ENCODE measurements around the gene FBN3.
"Not testable (repeated sequence)": the region's sequence is repeated elsewhere in the genome, so short reads cannot be mapped to it uniquely, and the experiment has no call there.

Gene FBN3

GRCh38 chr19:8108560-8109445 lies 40.6 kb downstream of the FBN3 start:
- CTCF ChIA-PET: no interaction called here
- no peak for DNase-seq (ENCODE audit: low read depth, low spot score)
- H3K4me3 ChIP-seq (ENCODE audit: low read depth, low read length): no peak overlapping the region
- POLR2A ChIA-PET: no interaction called here
- TF ChIP-seq, protein P1, sequence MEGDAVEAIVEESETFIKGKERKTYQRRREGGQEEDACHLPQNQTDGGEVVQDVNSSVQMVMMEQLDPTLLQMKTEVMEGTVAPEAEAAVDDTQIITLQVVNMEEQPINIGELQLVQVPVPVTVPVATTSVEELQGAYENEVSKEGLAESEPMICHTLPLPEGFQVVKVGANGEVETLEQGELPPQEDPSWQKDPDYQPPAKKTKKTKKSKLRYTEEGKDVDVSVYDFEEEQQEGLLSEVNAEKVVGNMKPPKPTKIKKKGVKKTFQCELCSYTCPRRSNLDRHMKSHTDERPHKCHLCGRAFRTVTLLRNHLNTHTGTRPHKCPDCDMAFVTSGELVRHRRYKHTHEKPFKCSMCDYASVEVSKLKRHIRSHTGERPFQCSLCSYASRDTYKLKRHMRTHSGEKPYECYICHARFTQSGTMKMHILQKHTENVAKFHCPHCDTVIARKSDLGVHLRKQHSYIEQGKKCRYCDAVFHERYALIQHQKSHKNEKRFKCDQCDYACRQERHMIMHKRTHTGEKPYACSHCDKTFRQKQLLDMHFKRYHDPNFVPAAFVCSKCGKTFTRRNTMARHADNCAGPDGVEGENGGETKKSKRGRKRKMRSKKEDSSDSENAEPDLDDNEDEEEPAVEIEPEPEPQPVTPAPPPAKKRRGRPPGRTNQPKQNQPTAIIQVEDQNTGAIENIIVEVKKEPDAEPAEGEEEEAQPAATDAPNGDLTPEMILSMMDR (IDR thresholded peaks at IDR 0.05; ENCODE audit: insufficient read depth, low read length, missing control alignments): no peak

GRCh38 chr19:8107301-8107903 lies 42.0 kb downstream of the FBN3 start:
- no peak for DNase-seq (ENCODE audit: low read depth, low spot score)
- TF ChIP-seq, protein P1 (IDR thresholded peaks at IDR 0.05; ENCODE audit: insufficient read depth, low read length, missing control alignments): no peak
- no peak overlapping the region for H3K4me3 ChIP-seq (ENCODE audit: low read depth, low read length)
- ChIA-PET POLR2A (no interaction called here), CTCF (no interaction called here)

DNA sequence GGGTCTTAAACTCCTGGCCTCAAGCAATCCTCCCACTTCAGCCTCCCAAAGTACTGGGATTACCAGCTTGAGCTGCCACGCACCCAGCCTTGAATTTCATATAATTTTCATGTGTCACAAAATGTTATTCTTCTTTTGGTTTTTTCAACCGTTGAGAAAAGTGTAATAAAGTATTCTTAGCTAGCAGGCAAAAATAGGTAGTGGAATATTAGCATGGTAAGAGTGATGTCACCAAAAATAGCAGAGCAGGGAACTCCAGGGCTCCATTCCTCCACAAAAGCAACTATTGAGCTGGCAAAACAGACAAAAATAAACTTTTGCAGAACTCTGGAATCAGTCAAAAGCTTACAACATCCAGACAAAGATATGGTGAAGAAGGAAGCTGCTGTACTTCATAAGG lies 43.9 kb downstream of the FBN3 start:
- TF ChIP-seq, protein P1 (IDR thresholded peaks at IDR 0.05; ENCODE audit: insufficient read depth, low read length, missing control alignments): no peak
- ChIA-PET POLR2A (no interaction called here), CTCF (no interaction called here)
- DNase-seq (ENCODE audit: low read depth, low spot score): no peak
- no peak overlapping the region for H3K4me3 ChIP-seq (ENCODE audit: low read depth, low read length)

GRCh38 chr19:8101910-8102309 lies 47.5 kb downstream of the FBN3 start:
- DNase-seq (ENCODE audit: low read depth, low spot score); H3K4me3 ChIP-seq (ENCODE audit: low read depth, low read length); POLR2A ChIA-PET: not testable (repeated sequence)
- CTCF ChIA-PET: interaction anchor here (1.2 kb wide), 1 partner anchor 100 kb away, joined by 3 read pairs; no protein-coding TSS in a partner anchor

DNA sequence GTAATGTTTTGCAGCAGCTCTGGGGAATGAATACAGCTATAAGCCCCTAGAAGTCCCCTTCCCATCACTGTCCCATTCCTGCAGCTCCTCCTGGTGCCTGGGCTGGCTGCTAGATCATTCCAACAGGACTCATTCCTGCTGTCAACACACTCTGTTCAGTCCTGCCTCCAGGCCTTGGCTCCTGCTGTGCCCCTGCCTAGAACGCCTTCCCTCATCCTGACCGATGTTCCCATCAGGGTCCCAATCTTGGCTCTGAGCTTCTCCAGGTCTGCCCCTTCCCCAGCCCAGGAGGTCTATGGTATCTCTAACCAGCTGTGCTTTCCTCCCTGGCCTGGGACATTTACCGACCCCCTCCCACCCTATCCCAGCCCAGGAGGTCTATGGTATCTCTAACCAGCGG lies 48.1 kb downstream of the FBN3 start:
- CTCF ChIA-PET: interaction anchor here (1.2 kb wide), 1 partner anchor 99 kb away, joined by 3 read pairs; no protein-coding TSS in a partner anchor
- POLR2A ChIA-PET: no interaction called here
- H3K4me3 ChIP-seq (ENCODE audit: low read depth, low read length): no peak overlapping the region
- no peak for DNase-seq (ENCODE audit: low read depth, low spot score)
- TF ChIP-seq, protein P1 (IDR thresholded peaks at IDR 0.05; ENCODE audit: insufficient read depth, low read length, missing control alignments): no peak

GRCh38 chr19:8097681-8098567 lies 51.5 kb downstream of the FBN3 start:
- CTCF ChIA-PET: no interaction called here
- no peak overlapping the region for H3K4me3 ChIP-seq (ENCODE audit: low read depth, low read length)
- TF ChIP-seq, protein P1 (IDR thresholded peaks at IDR 0.05; ENCODE audit: insufficient read depth, low read length, missing control alignments): no peak
- DNase-seq (ENCODE audit: low read depth, low spot score): no peak
- POLR2A ChIA-PET: no interaction called here
